ENCODE results near the gene ZEB2.

ZEB2 gene

DNA sequence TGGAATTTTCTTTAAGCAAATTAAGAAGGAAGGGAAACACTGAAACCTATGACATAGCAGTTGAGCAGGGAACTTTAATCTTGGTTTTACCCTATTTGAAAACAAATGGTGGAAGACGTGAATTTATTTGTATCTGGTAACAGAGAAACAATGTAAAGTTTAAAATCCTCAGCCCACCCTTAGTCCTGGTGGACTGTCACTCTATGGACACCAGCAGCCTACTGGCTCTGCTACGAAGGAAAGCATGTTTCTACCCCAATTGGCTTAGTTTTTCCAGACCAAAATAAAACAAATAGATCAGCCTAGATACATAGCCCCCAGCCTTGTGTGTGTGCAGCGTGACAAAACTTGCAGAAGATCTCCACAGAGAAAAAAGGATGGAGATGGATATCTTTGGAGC is 7.4 kb downstream of the ZEB2 start:
- DNase-seq = no peak

GRCh38 chr2:144511937-144512336 is 8.0 kb downstream of the ZEB2 start:
- no peak for DNase-seq

GRCh38 chr2:144511226-144511810 is 8.6 kb downstream of the ZEB2 start:
- DNase-seq = no peak

GRCh38 chr2:144510294-144510991 is 9.5 kb downstream of the ZEB2 start:
- DNase-seq = peak; percentile 75

GRCh38 chr2:144509879-144510221 is 10.1 kb downstream of the ZEB2 start:
- no peak for DNase-seq

DNA sequence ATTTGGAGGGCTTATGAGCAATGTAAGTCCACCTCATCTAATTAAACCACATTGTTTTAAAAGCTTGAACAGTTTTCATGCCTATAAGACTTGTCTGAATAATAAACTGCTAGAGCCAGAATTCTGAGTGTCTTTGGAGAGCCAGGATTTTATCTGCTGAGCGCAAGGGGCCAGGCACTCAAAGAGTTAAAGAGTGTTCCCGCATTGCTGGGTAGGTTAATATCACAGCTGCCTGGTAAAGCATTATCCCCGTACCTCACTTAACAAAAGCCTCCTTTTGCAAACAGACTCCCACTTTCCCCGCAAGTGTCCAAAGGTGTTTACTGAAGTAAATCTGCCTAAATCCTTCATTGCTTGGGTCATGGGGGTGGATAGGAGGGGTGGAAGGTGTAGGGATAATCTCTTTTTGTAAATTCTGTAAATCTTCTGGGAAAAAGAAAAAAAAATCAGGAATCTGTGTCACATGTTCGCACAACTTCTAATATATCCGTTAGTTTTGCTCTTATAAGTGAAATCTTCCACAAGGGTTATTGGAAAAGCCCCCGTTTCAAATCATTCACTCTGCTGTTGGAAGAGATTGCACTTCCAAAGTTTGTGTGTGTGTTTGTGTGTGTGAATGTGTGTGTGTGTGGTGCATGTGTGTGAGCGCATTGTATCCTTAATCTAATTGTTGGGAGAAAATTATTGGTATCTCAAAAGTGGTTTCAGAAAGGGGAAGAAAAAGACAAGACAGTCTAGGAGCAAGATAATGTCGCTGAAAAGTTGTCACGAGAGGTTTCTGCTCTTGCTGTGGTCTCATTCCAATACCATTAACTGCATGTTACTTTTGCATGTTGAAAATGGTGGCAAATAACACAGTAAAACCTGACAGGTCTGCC is 10.7 kb downstream of the ZEB2 start:
- no peak for DNase-seq

GRCh38 chr2:144508172-144508851 is 11.6 kb downstream of the ZEB2 start:
- DNase-seq = no peak

GRCh38 chr2:144507441-144508171 is 12.3 kb downstream of the ZEB2 start:
- DNase-seq = peak; percentile 50

DNA sequence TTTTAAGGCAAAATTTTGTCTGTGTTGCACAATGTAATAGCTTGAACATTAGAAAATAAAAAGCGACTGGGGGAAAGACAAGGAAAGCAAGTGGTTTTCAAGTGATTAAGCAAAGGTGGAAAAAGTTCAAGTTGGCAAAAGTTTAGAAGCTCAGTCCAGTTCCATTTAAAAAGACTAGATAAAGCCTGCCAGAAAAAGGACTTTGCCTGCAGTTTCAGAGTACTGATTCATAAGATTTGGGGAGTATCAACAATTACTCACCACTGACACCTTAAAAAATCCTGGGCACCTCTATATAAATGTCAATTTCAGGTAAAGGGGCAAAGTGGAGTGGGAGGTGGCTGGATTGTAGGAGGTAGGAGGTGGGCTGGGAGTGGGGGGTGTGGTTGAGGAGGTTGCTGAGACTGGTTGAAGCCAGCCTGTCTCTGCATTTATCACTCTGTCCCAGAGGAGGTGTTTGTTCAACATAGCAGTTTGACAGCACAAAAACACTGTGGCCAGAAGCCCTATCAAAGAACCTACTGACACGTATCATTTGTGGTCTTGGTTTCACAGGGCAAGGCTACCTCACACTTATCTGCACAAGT is 14.6 kb downstream of the ZEB2 start:
- peak; percentile 51 for DNase-seq

GRCh38 chr2:144504218-144504641 is 15.7 kb downstream of the ZEB2 start:
- DNase-seq = no peak

DNA sequence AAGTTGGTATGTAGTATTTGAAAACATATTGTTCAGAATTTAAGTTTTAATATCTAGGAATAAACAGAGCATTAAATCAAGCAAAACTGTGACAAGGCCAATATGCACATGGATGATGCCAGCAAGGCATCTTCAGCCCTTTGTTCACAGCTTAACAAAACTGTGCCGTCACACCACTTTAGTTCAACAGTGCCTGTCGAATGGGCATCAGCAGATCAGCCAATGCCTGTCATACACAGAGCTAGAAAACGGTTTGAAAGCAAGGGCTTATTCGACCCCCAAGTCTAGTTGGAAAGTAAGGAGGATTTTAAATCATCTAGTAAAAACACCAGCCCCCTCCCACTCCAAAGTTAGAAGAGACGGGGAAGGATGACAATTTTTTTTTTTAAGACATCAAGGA is 16.7 kb downstream of the ZEB2 start:
- no peak for DNase-seq

- no peak for DNase-seq
Measured at GRCh38 chr2:144502369-144502768, 17.6 kb downstream of the ZEB2 start.

DNA sequence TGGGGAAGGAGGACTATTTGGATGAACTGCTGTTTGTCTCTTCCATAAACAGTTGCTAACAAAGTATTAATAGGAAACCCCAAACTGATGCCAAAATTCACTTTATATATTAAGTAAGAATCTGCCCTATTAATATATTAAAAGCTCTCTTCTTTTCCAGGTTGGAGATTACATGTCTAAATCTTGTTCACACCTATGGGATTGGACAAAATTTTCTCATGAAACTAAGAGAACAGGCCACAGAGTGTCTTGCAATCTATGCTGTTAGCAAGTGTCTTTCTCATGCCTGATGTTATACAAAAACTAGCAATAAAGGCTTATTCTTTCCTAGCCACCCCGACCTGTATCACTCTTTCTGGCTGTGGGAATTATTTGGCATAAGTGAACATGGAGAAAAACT is 18.3 kb downstream of the ZEB2 start:
- no peak for DNase-seq

GRCh38 chr2:144501118-144501517 is 18.8 kb downstream of the ZEB2 start:
- DNase-seq = peak; percentile 62

DNA sequence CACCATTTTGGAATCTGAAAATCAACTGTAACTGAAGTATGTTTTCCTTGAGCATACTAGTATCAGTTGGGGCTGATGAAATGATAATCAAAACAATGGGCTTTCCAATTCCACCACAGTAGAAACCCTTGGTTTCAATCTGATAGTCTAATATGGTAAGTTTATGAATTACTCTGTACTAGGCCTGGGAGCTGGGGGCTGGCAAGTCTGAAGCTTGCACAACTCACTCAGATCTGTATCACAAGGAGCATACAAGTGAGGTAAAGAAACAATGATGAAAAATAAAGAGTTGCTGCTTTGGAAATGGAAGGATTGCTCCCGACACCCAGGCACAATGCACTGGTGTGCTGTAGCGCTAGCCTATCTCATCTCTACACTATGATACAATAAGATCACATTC is 19.4 kb downstream of the ZEB2 start:
- no peak for DNase-seq

DNA sequence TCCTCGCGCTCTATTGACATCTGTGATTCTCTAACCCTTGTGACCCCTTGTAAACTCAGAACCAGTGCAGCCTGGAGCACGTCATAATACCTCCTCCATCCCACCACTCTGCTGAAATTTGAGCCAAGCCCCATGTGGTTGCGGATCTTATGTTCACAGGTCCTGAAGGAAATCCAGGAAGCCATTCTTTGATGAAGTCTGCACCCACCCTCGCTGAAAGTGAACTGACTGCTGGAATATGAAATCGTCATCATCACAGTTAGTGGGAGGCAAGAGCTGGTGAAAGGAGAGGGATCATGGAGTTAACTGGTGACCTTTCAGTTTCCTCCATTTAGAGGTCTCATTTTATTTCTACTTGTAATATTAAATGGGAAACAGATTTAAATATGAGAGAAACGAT is 21.6 kb downstream of the ZEB2 start:
- no peak for DNase-seq

GRCh38 chr2:144496977-144497598 is 22.8 kb downstream of the ZEB2 start:
- DNase-seq = no peak

DNA sequence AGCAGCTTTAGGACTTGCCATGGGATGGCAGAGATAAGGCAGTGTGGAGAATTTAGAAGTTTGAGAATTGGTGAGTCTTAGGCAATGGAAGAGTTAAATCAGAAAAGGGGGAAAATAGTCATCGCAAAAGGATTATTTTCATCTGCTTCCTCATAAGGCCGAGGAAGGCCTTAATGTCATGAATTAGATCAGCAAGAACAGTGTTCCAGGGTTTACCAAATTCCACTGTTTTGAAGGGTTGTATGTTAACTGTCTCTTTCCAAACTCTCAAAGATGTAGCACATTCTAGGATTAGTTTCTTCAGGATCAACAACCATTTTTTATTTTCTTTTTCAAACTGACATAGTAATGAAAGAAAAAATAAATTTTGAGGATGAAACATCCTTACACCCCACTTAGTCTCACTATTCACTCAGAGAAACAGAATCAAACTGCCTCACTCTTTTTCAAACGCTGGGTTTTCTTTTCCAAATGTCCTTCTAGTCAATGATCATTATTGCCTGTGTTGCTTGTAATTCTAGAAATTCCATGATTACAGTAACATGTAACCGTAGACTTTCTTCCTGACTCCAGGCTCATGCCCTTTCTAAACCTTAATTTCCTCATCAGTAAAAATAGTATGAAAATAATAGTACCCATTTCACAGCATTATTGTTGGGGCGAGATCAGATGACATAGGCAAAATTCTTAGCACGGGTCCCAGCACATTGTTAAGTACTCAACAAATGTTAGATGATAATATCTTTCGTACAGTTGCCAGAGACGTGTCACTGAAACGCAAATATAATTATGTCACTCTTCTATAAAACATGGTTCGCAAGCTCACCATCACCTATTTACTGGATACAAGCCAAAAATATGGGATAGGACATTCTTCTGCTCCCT is 23.6 kb downstream of the ZEB2 start:
- no peak for DNase-seq

DNA sequence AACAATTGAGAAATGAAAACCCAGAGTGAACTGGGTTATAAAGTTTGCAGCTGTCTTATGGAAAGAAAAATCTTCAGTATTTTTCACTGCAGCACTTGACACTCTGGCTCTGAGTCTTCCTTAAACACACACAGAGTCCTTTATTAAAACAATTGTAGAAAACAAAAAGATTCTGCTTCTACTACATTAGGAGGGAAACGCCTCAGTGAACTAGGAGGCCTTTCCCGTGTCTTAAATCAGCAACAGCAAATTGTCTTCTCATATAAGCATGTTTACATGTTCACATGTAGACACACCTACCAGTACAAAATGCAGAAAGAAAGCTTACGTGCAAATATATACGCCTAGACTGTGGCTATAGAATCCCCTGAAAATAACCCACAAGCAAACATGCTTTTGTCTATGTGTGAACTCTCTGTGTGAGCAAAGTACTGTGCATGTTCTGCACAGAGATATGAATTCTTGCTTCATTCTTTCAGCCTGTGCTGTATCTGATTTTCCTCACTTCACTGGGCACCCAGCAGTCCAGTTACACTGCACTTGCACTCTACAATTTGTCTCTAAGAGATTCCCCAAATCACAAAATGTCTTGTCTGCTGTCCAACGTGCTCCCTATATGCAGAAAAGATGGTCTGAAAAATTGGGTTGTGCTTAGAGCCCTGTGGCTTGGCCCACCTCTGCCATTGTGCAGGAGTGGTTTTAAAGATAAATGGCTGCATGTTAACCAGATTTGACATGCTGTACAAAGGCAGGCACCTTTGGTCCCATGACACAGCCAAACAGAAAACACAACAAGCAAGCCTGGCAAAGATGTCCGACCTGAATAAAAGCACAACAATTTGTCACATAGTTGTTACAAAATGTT is 24.5 kb downstream of the ZEB2 start:
- DNase-seq = no peak

All from HCEC 1CT (cell line).